ENCODE results near the gene ST8SIA1.

ST8SIA1 gene

GRCh38 chr12:22286569-22286968 lies 47.9 kb downstream of the ST8SIA1 start:
- no peak overlapping the region for H3K27ac ChIP-seq
- no peak for DNase-seq (ENCODE audit: low read depth, low spot score)

GRCh38 chr12:22285846-22286245 lies 48.7 kb downstream of the ST8SIA1 start:
- DNase-seq (ENCODE audit: low read depth, low spot score) = no peak
- no peak overlapping the region for H3K27ac ChIP-seq

- no peak for DNase-seq (ENCODE audit: low read depth, low spot score)
- H3K27ac ChIP-seq = no peak overlapping the region
These were observed 49.6 kb downstream of the ST8SIA1 start for GRCh38 chr12:22284871-22285270.

- peak overlapping the region; percentile 54 for H3K27ac ChIP-seq
- DNase-seq (ENCODE audit: low read depth, low spot score) = no peak
These were observed 51.0 kb downstream of the ST8SIA1 start for GRCh38 chr12:22283508-22283907.

- DNase-seq (ENCODE audit: low read depth, low spot score) = no peak
- peak overlapping the region; percentile 54 for H3K27ac ChIP-seq
These were observed 51.5 kb downstream of the ST8SIA1 start for GRCh38 chr12:22283006-22283506.

- peak overlapping the region; percentile 54 for H3K27ac ChIP-seq
- peak; percentile 24 for DNase-seq (ENCODE audit: low read depth, low spot score)
These were observed 52.2 kb downstream of the ST8SIA1 start for GRCh38 chr12:22282283-22282682.

GRCh38 chr12:22276867-22277266 lies 57.6 kb downstream of the ST8SIA1 start:
- no peak for DNase-seq (ENCODE audit: low read depth, low spot score)
- H3K27ac ChIP-seq = no peak overlapping the region

GRCh38 chr12:22276313-22276712 lies 58.2 kb downstream of the ST8SIA1 start:
- H3K27ac ChIP-seq = peak overlapping the region; percentile 73
- DNase-seq (ENCODE audit: low read depth, low spot score) = no peak

- peak; percentile 91 for DNase-seq (ENCODE audit: low read depth, low spot score)
- peak overlapping the region; percentile 73 for H3K27ac ChIP-seq
These were observed 58.7 kb downstream of the ST8SIA1 start for GRCh38 chr12:22275843-22276242.

- no peak for DNase-seq (ENCODE audit: low read depth, low spot score)
- no peak overlapping the region for H3K27ac ChIP-seq
These were observed 62.0 kb downstream of the ST8SIA1 start for GRCh38 chr12:22272335-22273151.

GRCh38 chr12:22271023-22271422 lies 63.5 kb downstream of the ST8SIA1 start:
- H3K27ac ChIP-seq = peak overlapping the region; percentile 57
- DNase-seq (ENCODE audit: low read depth, low spot score) = peak; percentile 24

GRCh38 chr12:22268973-22269372 lies 65.5 kb downstream of the ST8SIA1 start:
- DNase-seq (ENCODE audit: low read depth, low spot score) = no peak
- H3K27ac ChIP-seq = no peak overlapping the region

GRCh38 chr12:22268406-22268805 lies 66.1 kb downstream of the ST8SIA1 start:
- no peak overlapping the region for H3K27ac ChIP-seq
- DNase-seq (ENCODE audit: low read depth, low spot score) = no peak

- no peak overlapping the region for H3K27ac ChIP-seq
- DNase-seq (ENCODE audit: low read depth, low spot score) = no peak
These were observed 68.4 kb downstream of the ST8SIA1 start for GRCh38 chr12:22266101-22266500.

- no peak for DNase-seq (ENCODE audit: low read depth, low spot score)
- no peak overlapping the region for H3K27ac ChIP-seq
These were observed 70.1 kb downstream of the ST8SIA1 start for GRCh38 chr12:22264380-22264779.

- H3K27ac ChIP-seq = no peak overlapping the region
- no peak for DNase-seq (ENCODE audit: low read depth, low spot score)
These were observed 72.2 kb downstream of the ST8SIA1 start for GRCh38 chr12:22262309-22262708.

- DNase-seq (ENCODE audit: low read depth, low spot score) = no peak
- H3K27ac ChIP-seq = no peak overlapping the region
These were observed 77.4 kb downstream of the ST8SIA1 start for GRCh38 chr12:22257100-22257499.

GRCh38 chr12:22256605-22257004 lies 77.9 kb downstream of the ST8SIA1 start:
- no peak for DNase-seq (ENCODE audit: low read depth, low spot score)
- H3K27ac ChIP-seq = no peak overlapping the region

- H3K27ac ChIP-seq = no peak overlapping the region
- no peak for DNase-seq (ENCODE audit: low read depth, low spot score)
These were observed 78.5 kb downstream of the ST8SIA1 start for GRCh38 chr12:22256041-22256441.

GRCh38 chr12:22255097-22255496 lies 79.4 kb downstream of the ST8SIA1 start:
- peak; percentile 43 for DNase-seq (ENCODE audit: low read depth, low spot score)
- H3K27ac ChIP-seq = peak overlapping the region; percentile 17

GRCh38 chr12:22254478-22254877 lies 80.0 kb downstream of the ST8SIA1 start:
- H3K27ac ChIP-seq = peak overlapping the region; percentile 17
- no peak for DNase-seq (ENCODE audit: low read depth, low spot score)

GRCh38 chr12:22252057-22252456 lies 82.5 kb downstream of the ST8SIA1 start:
- DNase-seq (ENCODE audit: low read depth, low spot score) = no peak
- no peak overlapping the region for H3K27ac ChIP-seq

Measured in epithelial cell of prostate (primary cell).